PFSK-1 (cell line): ENCODE results near the gene UCN2.

Source experiments
- SIN3A ChIP-seq: IDR thresholded peaks from 2 replicates; pipeline ENCODE4 v1.6.1; 2012; ENCODE audit warnings: mild to moderate bottlenecking, low read length, moderate library complexity, borderline replicate concordance; ENCODE audit not compliant: insufficient read depth
- TF ChIP-seq, protein P1 (sequence below), 2 experiments: IDR thresholded peaks; 2 replicates each; pipeline versions ENCODE4 v1.6.1 to v1.8.0; 2011 to 2012; ENCODE audit warnings: low read depth in 2 of 2, low read length in 2 of 2, control low read depth in 1 of 2, inconsistent platforms in 1 of 2, mild to moderate bottlenecking in 1 of 2, moderate library complexity in 1 of 2; ENCODE audit not compliant: insufficient read depth in 1 of 2

DNA sequence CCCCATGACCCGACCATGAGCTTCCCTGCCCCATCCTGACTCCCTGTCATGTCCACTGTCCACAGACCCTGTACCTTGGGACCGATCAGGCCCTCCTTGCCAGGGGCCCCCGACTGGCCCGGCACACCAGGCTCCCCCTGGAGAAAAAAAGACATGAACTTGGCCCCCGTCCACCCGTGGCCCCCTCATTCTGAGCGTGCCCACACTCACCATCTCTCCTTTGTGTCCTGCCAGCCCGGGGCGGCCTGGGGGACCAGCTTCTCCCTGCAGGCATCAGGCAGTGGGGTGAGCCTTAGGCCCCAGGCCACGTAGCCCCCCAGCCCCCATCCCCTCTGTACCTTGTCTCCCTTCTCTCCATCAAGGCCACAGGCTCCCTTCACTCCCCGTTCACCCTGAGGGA, 3.9 kb upstream of the UCN2 start:
- no peak for TF ChIP-seq SIN3A
- TF ChIP-seq, protein P1, sequence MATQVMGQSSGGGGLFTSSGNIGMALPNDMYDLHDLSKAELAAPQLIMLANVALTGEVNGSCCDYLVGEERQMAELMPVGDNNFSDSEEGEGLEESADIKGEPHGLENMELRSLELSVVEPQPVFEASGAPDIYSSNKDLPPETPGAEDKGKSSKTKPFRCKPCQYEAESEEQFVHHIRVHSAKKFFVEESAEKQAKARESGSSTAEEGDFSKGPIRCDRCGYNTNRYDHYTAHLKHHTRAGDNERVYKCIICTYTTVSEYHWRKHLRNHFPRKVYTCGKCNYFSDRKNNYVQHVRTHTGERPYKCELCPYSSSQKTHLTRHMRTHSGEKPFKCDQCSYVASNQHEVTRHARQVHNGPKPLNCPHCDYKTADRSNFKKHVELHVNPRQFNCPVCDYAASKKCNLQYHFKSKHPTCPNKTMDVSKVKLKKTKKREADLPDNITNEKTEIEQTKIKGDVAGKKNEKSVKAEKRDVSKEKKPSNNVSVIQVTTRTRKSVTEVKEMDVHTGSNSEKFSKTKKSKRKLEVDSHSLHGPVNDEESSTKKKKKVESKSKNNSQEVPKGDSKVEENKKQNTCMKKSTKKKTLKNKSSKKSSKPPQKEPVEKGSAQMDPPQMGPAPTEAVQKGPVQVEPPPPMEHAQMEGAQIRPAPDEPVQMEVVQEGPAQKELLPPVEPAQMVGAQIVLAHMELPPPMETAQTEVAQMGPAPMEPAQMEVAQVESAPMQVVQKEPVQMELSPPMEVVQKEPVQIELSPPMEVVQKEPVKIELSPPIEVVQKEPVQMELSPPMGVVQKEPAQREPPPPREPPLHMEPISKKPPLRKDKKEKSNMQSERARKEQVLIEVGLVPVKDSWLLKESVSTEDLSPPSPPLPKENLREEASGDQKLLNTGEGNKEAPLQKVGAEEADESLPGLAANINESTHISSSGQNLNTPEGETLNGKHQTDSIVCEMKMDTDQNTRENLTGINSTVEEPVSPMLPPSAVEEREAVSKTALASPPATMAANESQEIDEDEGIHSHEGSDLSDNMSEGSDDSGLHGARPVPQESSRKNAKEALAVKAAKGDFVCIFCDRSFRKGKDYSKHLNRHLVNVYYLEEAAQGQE (IDR thresholded peaks at IDR 0.05; ENCODE audit: insufficient read depth in 1 of 2, low read depth in 2 of 2, low read length in 2 of 2), result no peak
